Measurements from ENCODE around the gene HSBP1. TPM values are rescaled to one million over a fixed set of nuclear protein-coding genes. Genes with fewer than 3 reads are reported as not detected.

Gene HSBP1
- total and polyA plus RNA-seq, 4 experiments from 2014 or later, result 27.3 to 35.2 (median 32.5) TPM

DNA sequence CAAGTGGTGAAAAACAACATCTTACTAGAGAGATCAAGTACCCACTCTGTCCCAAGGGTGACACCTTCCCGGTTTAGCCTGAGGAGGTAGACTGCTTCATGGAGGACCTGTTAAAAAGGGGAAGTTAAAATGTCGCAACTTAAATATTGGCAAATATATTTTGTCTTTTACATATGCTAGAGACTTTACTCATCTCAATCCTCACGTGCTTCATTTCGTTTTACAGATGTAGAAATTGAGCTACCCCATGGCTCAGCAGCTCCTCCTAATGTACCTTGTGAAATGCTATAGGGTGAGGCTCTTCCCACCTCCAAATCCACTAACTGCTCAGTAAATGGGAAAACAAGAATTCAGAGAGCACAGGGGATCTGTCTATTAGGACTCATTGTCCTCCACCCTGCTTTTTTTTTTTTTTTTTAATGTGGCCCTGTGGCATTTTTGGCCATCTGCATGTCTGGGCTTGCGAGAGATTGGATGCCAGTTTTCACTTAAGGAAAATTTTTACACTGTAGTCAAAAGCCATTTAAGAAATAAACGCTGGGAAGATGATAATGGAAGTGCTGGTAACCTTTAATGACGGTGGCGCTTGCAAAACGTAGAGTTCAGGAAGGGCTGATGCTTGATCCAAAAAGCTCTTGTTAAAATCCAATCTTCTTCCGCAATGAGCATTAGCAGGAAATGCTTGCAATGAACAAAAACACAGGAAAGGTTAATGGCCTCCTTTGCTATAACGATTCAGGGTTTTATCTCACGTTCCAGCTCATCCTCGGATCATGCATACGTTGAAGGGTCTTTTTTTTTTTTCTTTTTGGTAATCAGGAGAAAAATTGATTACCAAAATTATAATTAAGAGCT lies 39.8 kb downstream of the HSBP1 start:
- Histone ChIP-seq H3K4me1 (ENCODE audit: insufficient read depth, low read length) (no peaks in the 10 kb centered on the region), H3K27me3 (ENCODE audit: insufficient read depth, low read length) (no peaks in the 10 kb centered on the region), H3K36me3 (ENCODE audit: insufficient read depth, low read length) (no peaks in the 10 kb centered on the region), H3K4me3 (ENCODE audit: low read length in 2 of 2) (no peak overlapping the region), H3K9me3 (ENCODE audit: control insufficient read depth in 1 of 2, low read length in 2 of 2) (no peaks in the 10 kb centered on the region), H3K27ac (ENCODE audit: low read depth, low read length) (no peak overlapping the region)
- Mint-ChIP-seq H3K9me3 (peaks cover 0 to 1% (median 0%) of the 10 kb centered on the region in 8 donors), H3K36me3 (no peaks in the 10 kb centered on the region), H3K27me3 (peaks cover under 1 to 6% of the 10 kb centered on the region in 2 donors), H3K4me3 (no peak overlapping the region), H3K4me1 (no peaks in the 10 kb centered on the region), H3K27ac (no peak overlapping the region)
- ChIA-PET CTCF (ENCODE audit: partially characterized antibody) (interaction anchor here (1.6 kb wide), 1 partner anchor 339 kb away, joined by 5 read pairs; the partner anchor contains the start of gene TAF1C), POLR2A (ENCODE audit: partially characterized antibody) (no interaction called here)
- intact Hi-C loops (cut with micrococcal nuclease), result no loop called here
- DNase-seq, result no peak

DNA sequence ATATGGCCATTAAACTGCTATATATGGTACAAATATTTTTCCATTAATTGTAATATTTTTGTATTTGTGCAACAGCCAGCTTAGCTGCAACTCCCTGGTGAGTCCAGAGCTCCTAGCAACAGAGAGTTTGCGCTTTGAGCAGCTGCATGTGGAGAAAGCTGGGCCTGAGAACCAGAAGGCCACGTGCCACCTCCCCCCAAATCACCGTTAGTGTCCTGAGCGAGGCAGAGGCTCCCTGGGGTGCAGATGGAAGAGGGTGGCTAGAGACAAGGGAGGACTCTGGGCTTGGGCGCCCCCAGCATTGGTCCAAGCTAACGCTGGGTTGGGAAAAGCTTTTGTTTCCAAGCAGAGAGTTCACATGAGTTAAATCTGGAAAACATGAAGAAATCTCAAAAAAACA lies 41.6 kb downstream of the HSBP1 start:
- Histone ChIP-seq H3K36me3 (ENCODE audit: insufficient read depth, low read length) (no peaks in the 10 kb centered on the region), H3K4me1 (ENCODE audit: insufficient read depth, low read length) (no peaks in the 10 kb centered on the region), H3K4me3 (ENCODE audit: low read length in 2 of 2) (no peak overlapping the region), H3K9me3 (ENCODE audit: control insufficient read depth in 1 of 2, low read length in 2 of 2) (no peaks in the 10 kb centered on the region), H3K27me3 (ENCODE audit: insufficient read depth, low read length) (no peaks in the 10 kb centered on the region), H3K27ac (ENCODE audit: low read depth, low read length) (no peak overlapping the region)
- H3K4me1 Mint-ChIP-seq, result no peaks in the 10 kb centered on the region
- H3K36me3 Mint-ChIP-seq, result no peaks in the 10 kb centered on the region
- H3K27ac Mint-ChIP-seq, result no peak overlapping the region
- POLR2A ChIA-PET (ENCODE audit: partially characterized antibody), result no interaction called here
- DNase-seq, result no peak
- H3K4me3 Mint-ChIP-seq, result no peak overlapping the region
- H3K27me3 Mint-ChIP-seq, result peaks cover 4 to 8% of the 10 kb centered on the region in 2 donors
- peaks cover 0 to 1% (median 0%) of the 10 kb centered on the region in 8 donors for H3K9me3 Mint-ChIP-seq
- CTCF ChIA-PET (ENCODE audit: partially characterized antibody), result no interaction called here
- intact Hi-C loops (cut with micrococcal nuclease), result no loop called here

DNA sequence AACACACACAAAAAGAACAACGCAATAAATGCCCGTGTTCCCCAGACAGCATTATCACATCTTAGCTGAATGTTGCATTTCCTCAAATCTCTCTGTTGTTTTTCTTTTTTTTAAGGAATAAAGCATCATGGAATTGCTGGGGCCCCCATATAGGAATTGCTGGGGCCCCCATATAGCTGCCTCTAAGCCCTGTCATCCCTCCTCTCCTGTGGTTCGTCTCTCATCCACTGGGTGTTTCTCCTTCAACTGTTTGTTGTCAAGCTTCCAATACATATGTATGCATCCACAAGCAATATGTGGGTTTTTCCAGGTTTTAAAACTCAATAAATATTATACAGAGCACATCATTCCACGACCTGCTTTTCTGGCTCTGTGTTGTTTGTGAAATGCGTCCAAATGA lies 43.2 kb downstream of the HSBP1 start:
- Mint-ChIP-seq H3K27me3 (peaks cover 4 to 8% of the 10 kb centered on the region in 2 donors), H3K4me3 (no peak overlapping the region)
- POLR2A ChIA-PET (ENCODE audit: partially characterized antibody), result no interaction called here

DNA sequence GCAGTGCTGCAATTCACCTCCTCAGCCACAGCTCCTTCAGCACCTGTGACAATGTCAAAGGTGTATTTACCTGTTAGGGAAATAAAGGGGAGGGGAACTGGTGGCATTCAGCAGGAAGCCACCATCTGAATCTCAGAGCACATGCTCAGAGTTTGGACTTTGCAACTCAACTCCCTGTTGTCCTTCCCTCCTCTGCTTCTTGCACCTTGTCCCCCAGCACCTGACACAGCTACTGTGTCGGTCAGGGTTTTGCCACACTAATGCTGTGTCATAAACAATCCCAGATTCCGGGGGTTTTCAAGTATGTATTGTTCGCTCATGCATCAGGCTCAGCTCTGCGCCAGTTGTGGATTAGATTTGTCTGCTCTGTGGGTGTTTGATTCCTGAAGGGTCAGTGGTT lies 43.7 kb downstream of the HSBP1 start:
- peaks cover 4 to 8% of the 10 kb centered on the region in 2 donors for H3K27me3 Mint-ChIP-seq
- H3K4me3 Mint-ChIP-seq, result no peak overlapping the region
- Histone ChIP-seq H3K4me1 (ENCODE audit: insufficient read depth, low read length) (no peaks in the 10 kb centered on the region), H3K27ac (ENCODE audit: low read depth, low read length) (no peak overlapping the region), H3K36me3 (ENCODE audit: insufficient read depth, low read length) (no peaks in the 10 kb centered on the region), H3K9me3 (ENCODE audit: control insufficient read depth in 1 of 2, low read length in 2 of 2) (no peaks in the 10 kb centered on the region), H3K27me3 (ENCODE audit: insufficient read depth, low read length) (no peaks in the 10 kb centered on the region), H3K4me3 (ENCODE audit: low read length in 2 of 2) (no peak overlapping the region)
- no peak overlapping the region for H3K27ac Mint-ChIP-seq
- H3K4me1 Mint-ChIP-seq, result no peaks in the 10 kb centered on the region
- POLR2A ChIA-PET (ENCODE audit: partially characterized antibody), result no interaction called here
- CTCF ChIA-PET (ENCODE audit: partially characterized antibody), result no interaction called here
- intact Hi-C loops (cut with micrococcal nuclease), result no loop called here
- H3K9me3 Mint-ChIP-seq, result peaks cover 0 to 1% (median 0%) of the 10 kb centered on the region in 8 donors
- no peaks in the 10 kb centered on the region for H3K36me3 Mint-ChIP-seq
- DNase-seq, result no peak

More for the DNA sequence above, 43.2 kb downstream of the HSBP1 start:
- no peaks in the 10 kb centered on the region for H3K36me3 Mint-ChIP-seq
- H3K4me1 Mint-ChIP-seq, result no peaks in the 10 kb centered on the region
- H3K36me3 ChIP-seq (ENCODE audit: insufficient read depth, low read length), result no peaks in the 10 kb centered on the region
- intact Hi-C loops (cut with micrococcal nuclease), result no loop called here
- H3K27ac ChIP-seq (ENCODE audit: low read depth, low read length), result no peak overlapping the region
- no peak for DNase-seq
- no peaks in the 10 kb centered on the region for H3K9me3 ChIP-seq (ENCODE audit: control insufficient read depth in 1 of 2, low read length in 2 of 2)
- H3K4me1 ChIP-seq (ENCODE audit: insufficient read depth, low read length), result no peaks in the 10 kb centered on the region
- peaks cover 0 to 1% (median 0%) of the 10 kb centered on the region in 8 donors for H3K9me3 Mint-ChIP-seq
- H3K27ac Mint-ChIP-seq, result no peak overlapping the region
- no peak overlapping the region for H3K4me3 ChIP-seq (ENCODE audit: low read length in 2 of 2)
- CTCF ChIA-PET (ENCODE audit: partially characterized antibody), result no interaction called here
- no peaks in the 10 kb centered on the region for H3K27me3 ChIP-seq (ENCODE audit: insufficient read depth, low read length)

DNA sequence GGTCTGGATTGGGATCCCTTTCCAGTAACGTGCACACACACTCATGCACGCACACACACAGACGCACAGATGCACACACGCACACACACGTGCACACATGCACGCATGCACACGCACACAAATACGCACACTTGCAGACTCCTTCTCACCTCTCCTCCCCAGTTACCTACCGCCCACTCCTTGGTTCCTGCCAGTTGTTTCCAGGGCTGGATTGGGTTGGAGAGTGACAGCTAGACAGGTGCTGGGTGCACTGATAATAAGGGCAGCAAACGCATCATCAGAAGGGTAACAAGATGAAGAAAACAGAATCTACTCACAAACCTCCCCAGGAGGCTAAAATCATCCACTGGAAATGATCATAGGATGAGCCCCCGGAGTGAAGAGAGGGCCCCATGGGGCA lies 45.0 kb downstream of the HSBP1 start:
- intact Hi-C loops (cut with micrococcal nuclease), result no loop called here
- H3K27me3 ChIP-seq (ENCODE audit: insufficient read depth, low read length), result no peaks in the 10 kb centered on the region
- Mint-ChIP-seq H3K36me3 (no peaks in the 10 kb centered on the region), H3K4me1 (no peaks in the 10 kb centered on the region), H3K4me3 (no peak overlapping the region), H3K27me3 (peaks cover 6 to 12% of the 10 kb centered on the region in 2 donors), H3K27ac (no peak overlapping the region), H3K9me3 (peaks cover 0 to 1% (median 0%) of the 10 kb centered on the region in 8 donors)
- no peak overlapping the region for H3K4me3 ChIP-seq (ENCODE audit: low read length in 2 of 2)
- no peaks in the 10 kb centered on the region for H3K36me3 ChIP-seq (ENCODE audit: insufficient read depth, low read length)
- H3K4me1 ChIP-seq (ENCODE audit: insufficient read depth, low read length), result no peaks in the 10 kb centered on the region
- H3K27ac ChIP-seq (ENCODE audit: low read depth, low read length), result no peak overlapping the region
- ChIA-PET CTCF (ENCODE audit: partially characterized antibody) (no interaction called here), POLR2A (ENCODE audit: partially characterized antibody) (no interaction called here)
- no peaks in the 10 kb centered on the region for H3K9me3 ChIP-seq (ENCODE audit: control insufficient read depth in 1 of 2, low read length in 2 of 2)
- no peak for DNase-seq

DNA sequence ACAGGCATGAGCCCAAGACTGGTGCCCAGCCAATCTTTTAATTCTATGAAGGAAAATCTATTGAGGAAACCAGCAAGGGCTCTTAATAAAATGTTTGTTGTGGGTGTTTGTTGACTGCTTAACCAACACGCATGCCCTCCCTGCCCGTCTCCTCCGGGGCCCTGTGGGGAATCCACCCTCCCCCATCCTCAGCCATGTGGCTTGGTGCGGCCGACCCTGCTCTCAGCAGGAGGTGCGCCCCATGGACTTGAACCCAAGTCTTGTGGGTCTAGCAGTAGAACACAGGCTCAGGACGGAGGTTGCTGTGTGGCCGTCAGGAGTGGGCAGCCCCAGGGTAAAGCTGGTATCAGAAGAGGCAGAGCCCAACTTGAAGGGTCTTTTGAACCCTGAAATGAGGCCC lies 46.1 kb downstream of the HSBP1 start:
- Mint-ChIP-seq H3K27ac (peak overlapping the region in 1 of 7 donors; percentile 13), H3K9me3 (peaks cover 0 to 3% (median 0%) of the 10 kb centered on the region in 8 donors), H3K4me1 (no peaks in the 10 kb centered on the region), H3K4me3 (no peak overlapping the region), H3K27me3 (peaks cover 9 to 15% of the 10 kb centered on the region in 2 donors), H3K36me3 (no peaks in the 10 kb centered on the region)
- H3K4me1 ChIP-seq (ENCODE audit: insufficient read depth, low read length), result no peaks in the 10 kb centered on the region
- no peak overlapping the region for H3K4me3 ChIP-seq (ENCODE audit: low read length in 2 of 2)
- no peak overlapping the region for H3K27ac ChIP-seq (ENCODE audit: low read depth, low read length)
- no peaks in the 10 kb centered on the region for H3K36me3 ChIP-seq (ENCODE audit: insufficient read depth, low read length)
- ChIA-PET POLR2A (ENCODE audit: partially characterized antibody) (no interaction called here), CTCF (ENCODE audit: partially characterized antibody) (no interaction called here)
- intact Hi-C loops (cut with micrococcal nuclease), result no loop called here
- no peaks in the 10 kb centered on the region for H3K27me3 ChIP-seq (ENCODE audit: insufficient read depth, low read length)
- H3K9me3 ChIP-seq (ENCODE audit: control insufficient read depth in 1 of 2, low read length in 2 of 2), result no peaks in the 10 kb centered on the region
- no peak for DNase-seq

DNA sequence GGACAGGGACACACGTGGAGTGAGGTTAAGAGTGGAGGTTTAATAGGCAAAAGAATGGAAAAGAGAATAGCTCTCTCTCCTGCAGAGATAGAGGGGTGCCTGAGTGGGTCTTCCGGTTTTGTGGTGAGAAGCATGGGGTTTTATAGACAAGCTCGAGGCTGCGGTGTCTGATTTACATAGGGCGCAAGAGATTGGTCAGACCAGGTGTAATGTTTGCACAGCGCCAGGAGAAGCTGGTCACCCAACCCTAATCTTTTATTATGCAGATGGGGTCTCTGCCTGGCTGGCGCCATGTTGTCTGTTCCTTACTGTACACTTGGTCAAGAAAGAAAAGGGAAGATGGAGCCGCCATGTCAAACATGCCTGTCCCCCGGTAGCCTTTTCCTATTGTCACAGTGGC lies 46.6 kb downstream of the HSBP1 start:
- POLR2A ChIA-PET (ENCODE audit: partially characterized antibody), result no interaction called here
- CTCF ChIA-PET (ENCODE audit: partially characterized antibody), result no interaction called here
- Mint-ChIP-seq H3K4me1 (no peaks in the 10 kb centered on the region), H3K36me3 (no peaks in the 10 kb centered on the region), H3K27ac (no peak overlapping the region), H3K9me3 (peaks cover 0 to 2% (median 0%) of the 10 kb centered on the region in 8 donors), H3K4me3 (no peak overlapping the region), H3K27me3 (peaks cover 9 to 15% of the 10 kb centered on the region in 2 donors)
- intact Hi-C loops (cut with micrococcal nuclease), result no loop called here
- Histone ChIP-seq H3K36me3 (ENCODE audit: insufficient read depth, low read length) (no peaks in the 10 kb centered on the region), H3K27ac (ENCODE audit: low read depth, low read length) (no peak overlapping the region), H3K4me3 (ENCODE audit: low read length in 2 of 2) (no peak overlapping the region), H3K27me3 (ENCODE audit: insufficient read depth, low read length) (no peaks in the 10 kb centered on the region), H3K9me3 (ENCODE audit: control insufficient read depth in 1 of 2, low read length in 2 of 2) (no peaks in the 10 kb centered on the region), H3K4me1 (ENCODE audit: insufficient read depth, low read length) (no peaks in the 10 kb centered on the region)
- no peak for DNase-seq

Measured in CD4-positive, alpha-beta memory T cell (primary cell).